B cell (primary cell): ENCODE results near the gene STH. TPM values are rescaled to one million over a fixed set of nuclear protein-coding genes. Genes with fewer than 3 reads are reported as not detected.

Source experiments
- ATAC-seq: fragments of 200-7000 bp; cut with Tn5 transposase; one replicate; pipeline ENCODE4 v1.10.0; 2021; ENCODE audit warnings: low read depth, mild to moderate bottlenecking, moderate number of reproducible peaks, moderate library complexity
- CTCF ChIA-PET: fragments of 350-600 bp; sonication (Branson Sonifier 250); formaldehyde crosslinking; loops from one replicate; lab custom pipeline; 2021; ENCODE audit warnings: antibody characterized with exemption, inconsistent platforms; lab: Charles Lee
- POLR2A ChIA-PET: fragments of 350-600 bp; sonication (Branson Sonifier 250); formaldehyde crosslinking; loops from one replicate; lab custom pipeline; 2021; ENCODE audit warnings: antibody characterized with exemption; lab: Charles Lee
- DNase-seq: peaks from one replicate; pipeline ENCODE4 v3.0.0; 2013
- H2AFZ ChIP-seq: 2 replicates; pipeline ENCODE4 v1.6.1; 2012; ENCODE audit warnings: mild to moderate bottlenecking, low read depth, low read length; ENCODE audit not compliant: insufficient read depth, poor library complexity, severe bottlenecking
- H3K27ac ChIP-seq, 2 donors: 1 replicate in 1 of 2; 2 replicates in 1 of 2; pipeline ENCODE4 v1.5.1; 2012 to 2013; ENCODE audit warnings: low read length in 2 of 2, mild to moderate bottlenecking in 2 of 2, moderate library complexity in 1 of 2
- H3K27me3 ChIP-seq, 4 experiments: fragments of 200-600 bp in 1 of 4; sonication (generic) in 1 of 4; replicated peaks in 1 of 4; 1 replicate in 2 of 4; 2 replicates in 2 of 4; pipeline versions ENCODE4 v1.6.1 to v1.7.0; 2013 to 2016; ENCODE audit warnings: low read length in 3 of 4, mild to moderate bottlenecking in 2 of 4, mixed read lengths in 1 of 4, moderate library complexity in 1 of 4; ENCODE audit not compliant: insufficient read depth in 4 of 4, control insufficient read depth in 3 of 4; ENCODE audit errors: control extremely low read depth in 1 of 4
- H3K36me3 ChIP-seq, 2 experiments: replicated peaks in 1 of 2; 1 replicate in 1 of 2; 2 replicates in 1 of 2; pipeline versions ENCODE4 v1.6.1 to v1.7.1; 2013; ENCODE audit warnings: low read length in 1 of 2; ENCODE audit not compliant: insufficient read depth in 2 of 2, control insufficient read depth in 1 of 2; ENCODE audit errors: control extremely low read depth in 1 of 2, extremely low read depth in 1 of 2
- H3K4me1 ChIP-seq, 2 donors: fragments of 200-600 bp in 1 of 2; sonication (generic) in 1 of 2; 1 replicate in 1 of 2; 2 replicates in 1 of 2; pipeline versions ENCODE4 v1.5.1 to v1.6.1; 2013 to 2017; ENCODE audit warnings: low read length in 2 of 2; ENCODE audit not compliant: control insufficient read depth in 2 of 2, insufficient read depth in 2 of 2
- H3K4me2 ChIP-seq: replicated peaks from 2 replicates; pipeline ENCODE3; 2012; ENCODE audit warnings: mild to moderate bottlenecking, low read depth, low read length; ENCODE audit not compliant: poor library complexity, severe bottlenecking
- H3K4me3 ChIP-seq, 5 experiments: fragments of 200-600 bp in 1 of 5; sonication (generic) in 1 of 5; 1 replicate in 3 of 5; 2 replicates in 2 of 5; pipeline versions ENCODE4 v1.5.1 to v1.7.0; 2011 to 2016; ENCODE audit warnings: low read length in 4 of 5, mild to moderate bottlenecking in 4 of 5, low read depth in 2 of 5, control low read depth in 1 of 5, moderate library complexity in 1 of 5; ENCODE audit not compliant: insufficient read depth in 1 of 5; ENCODE audit errors: control extremely low read depth in 1 of 5, extremely low read depth in 1 of 5
- H3K79me2 ChIP-seq: fragments of 200-600 bp; sonication (generic); one replicate; pipeline ENCODE4 v1.6.0; 2016; ENCODE audit warnings: low read length; ENCODE audit not compliant: control insufficient read depth, insufficient read depth
- H3K9ac ChIP-seq: fragments of 200-600 bp; sonication (generic); 2 replicates; pipeline ENCODE4 v1.6.1; 2017; ENCODE audit warnings: mild to moderate bottlenecking, low read length, moderate library complexity
- H3K9me3 ChIP-seq, 3 donors: one replicate each; pipeline versions ENCODE4 v1.6.1 to v1.7.1; 2013; ENCODE audit warnings: low read length in 2 of 3; ENCODE audit not compliant: control insufficient read depth in 2 of 3, insufficient read depth in 1 of 3; ENCODE audit errors: control extremely low read depth in 1 of 3
- H4K20me1 ChIP-seq: 2 replicates; pipeline ENCODE4 v1.6.0; 2012; ENCODE audit warnings: mild to moderate bottlenecking, low read length; ENCODE audit not compliant: insufficient read depth, control insufficient read depth, poor library complexity, severe bottlenecking
- H3K27ac Mint-ChIP-seq: one replicate; pipeline ENCODE4 v1.8.0; 2021; ENCODE audit warnings: mixed read lengths
- H3K27me3 Mint-ChIP-seq: one replicate; pipeline ENCODE4 v1.8.0; 2021; ENCODE audit warnings: mixed read lengths
- H3K4me1 Mint-ChIP-seq: one replicate; pipeline ENCODE4 v1.8.0; 2021; ENCODE audit warnings: mixed read lengths
- H3K4me3 Mint-ChIP-seq: one replicate; pipeline ENCODE4 v1.8.0; 2021; ENCODE audit warnings: mixed read lengths
- H3K9me3 Mint-ChIP-seq: one replicate; pipeline ENCODE4 v1.8.0; 2022; ENCODE audit warnings: mixed read lengths; ENCODE audit not compliant: insufficient read depth
- CTCF ChIP-seq: fragments of 200-600 bp; IDR thresholded peaks from one replicate; pipeline ENCODE4 v1.8.0; 2022; ENCODE audit warnings: antibody characterized with exemption, mild to moderate bottlenecking
- EZH2 ChIP-seq: IDR thresholded peaks from 2 replicates; pipeline ENCODE4 v1.6.1; 2012; ENCODE audit warnings: borderline replicate concordance, low read depth, mild to moderate bottlenecking, moderate library complexity, low read length; ENCODE audit not compliant: insufficient read depth, poor library complexity, severe bottlenecking
- WGBS: methylation state at CpG from one replicate; pipeline ENCODE4 v1.1.5; 2013; ENCODE audit warnings: missing lambda C conversion rate; ENCODE audit not compliant: insufficient coverage; 5-methylcytosine and 5-hydroxymethylcytosine counted together
- intact Hi-C: fragments of 100-400 bp; cut with micrococcal nuclease; formaldehyde crosslinking; loops from one replicate; pipeline ENCODE4 v1.10.0; 2022
- polyA plus RNA-seq: library from polyadenylated mRNA; depleted of rRNA; stranded (reverse); fragments of >200 nt; gene quantifications from 2 replicates; pipeline ENCODE4 v1.2.3, GENCODE V29; 2012
- total RNA-seq, 2 donors: library from RNA; stranded (reverse); fragments of 120-200 nt in 1 of 2; gene quantifications; 1 replicate in 1 of 2; 2 replicates in 1 of 2; pipeline versions ENCODE4 v1.2.3 to v1.2.4, GENCODE V29; 2013 to 2022

STH gene
- total and polyA plus RNA-seq, 2 donors (not counting 1 experiment from before 2014, with no cell fraction given) = not detected

DNA sequence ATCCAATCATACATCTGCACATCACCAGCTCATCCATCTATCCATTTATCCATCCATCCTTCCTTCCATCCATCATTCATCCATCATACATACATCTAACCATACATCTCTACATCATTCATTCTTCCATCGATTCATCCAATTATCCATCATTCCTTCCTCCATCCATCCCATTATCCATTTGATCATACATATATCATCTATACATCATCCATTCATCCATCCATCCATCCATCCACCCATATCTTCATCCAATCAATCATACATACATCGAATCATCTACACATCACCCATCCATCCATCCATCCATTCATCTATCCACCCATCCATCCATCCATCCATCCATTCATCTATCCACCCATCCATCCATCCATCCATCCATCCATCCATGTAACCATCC, 29.3 kb upstream of the STH start:
- Mint-ChIP-seq H3K9me3 (no peaks in the 10 kb centered on the region), H3K4me3 (no peak overlapping the region), H3K27me3 (peaks cover 36% of the 10 kb centered on the region), H3K27ac (no peak overlapping the region), H3K4me1 (peaks cover 12% of the 10 kb centered on the region)
- Histone ChIP-seq H3K27me3 (peaks cover 0 to 8% (median 2%) of the 10 kb centered on the region in 4 experiments), H3K4me2 (no peak overlapping the region), H3K36me3 (no peaks in the 10 kb centered on the region), H3K27ac (no peak overlapping the region), H3K79me2 (no peaks in the 10 kb centered on the region), H3K9me3 (peaks cover 0 to 8% (median 3%) of the 10 kb centered on the region in 3 donors), H3K4me1 (peaks cover 7 to 13% of the 10 kb centered on the region in 2 donors), H2AFZ (no peak overlapping the region), H4K20me1 (no peaks in the 10 kb centered on the region), H3K4me3 (no peak overlapping the region), H3K9ac (no peak overlapping the region)
- 85% methylated on average over 2 of the region's 2 CpGs for WGBS
- DNase-seq (no peak), ATAC-seq (no peak)
- ChIA-PET POLR2A (no interaction called here), CTCF (interaction anchor here (0.7 kb wide), 1 partner anchor 1763 kb away, joined by 3 read pairs; no protein-coding TSS in a partner anchor)
- TF ChIP-seq CTCF (no peak), EZH2 (no peak)
- intact Hi-C loops = no loop called here

GRCh38 chr17:45970659-45971058, 28.4 kb upstream of the STH start:
- Mint-ChIP-seq H3K27me3 (peaks cover 35% of the 10 kb centered on the region), H3K4me3 (no peak overlapping the region), H3K27ac (no peak overlapping the region), H3K4me1 (peaks cover 21% of the 10 kb centered on the region), H3K9me3 (no peaks in the 10 kb centered on the region)
- intact Hi-C loops = no loop called here
- Histone ChIP-seq H3K9ac (no peak overlapping the region), H3K9me3 (peaks cover 0 to 8% (median 3%) of the 10 kb centered on the region in 3 donors), H3K4me3 (no peak overlapping the region), H3K4me1 (peaks cover 16 to 22% of the 10 kb centered on the region in 2 donors), H3K4me2 (no peak overlapping the region), H4K20me1 (no peaks in the 10 kb centered on the region), H2AFZ (no peak overlapping the region), H3K79me2 (no peaks in the 10 kb centered on the region), H3K27me3 (peaks cover 0 to 7% (median 2%) of the 10 kb centered on the region in 4 experiments), H3K27ac (no peak overlapping the region), H3K36me3 (no peaks in the 10 kb centered on the region)
- CTCF ChIA-PET = no interaction called here
- POLR2A ChIA-PET = no interaction called here
- ATAC-seq = no peak
- no peak for DNase-seq
- TF ChIP-seq CTCF (no peak), EZH2 (no peak)
- 94% methylated on average over 3 of the region's 3 CpGs for WGBS
